Measurements from ENCODE around the gene RAB23.

Gene RAB23

GRCh38 chr6:57177545-57178265 is 44.4 kb downstream of the RAB23 start:
- DNase-seq: no peak

GRCh38 chr6:57174511-57174907 is 47.6 kb downstream of the RAB23 start:
- DNase-seq: no peak

GRCh38 chr6:57173886-57174510 is 48.1 kb downstream of the RAB23 start:
- no peak for DNase-seq

GRCh38 chr6:57173056-57173885 is 48.8 kb downstream of the RAB23 start:
- DNase-seq: peak; percentile 34 to 47

- DNase-seq: peak; percentile 95 to 96
Observed at GRCh38 chr6:57172136-57173055, 49.7 kb downstream of the RAB23 start, which contains the start of gene BAG2. BAG2 (plus strand) TSS chr6:57172326; CDS start chr6:57172698, 372 bp downstream.

- DNase-seq: no peak
Observed at GRCh38 chr6:57165080-57165479, 57.0 kb downstream of the RAB23 start.

GRCh38 chr6:57163956-57164355 is 58.2 kb downstream of the RAB23 start:
- DNase-seq: no peak

GRCh38 chr6:57162516-57162915 is 59.6 kb downstream of the RAB23 start:
- DNase-seq: no peak

- DNase-seq: no peak
Observed at GRCh38 chr6:57162028-57162427, 60.1 kb downstream of the RAB23 start.

- no peak for DNase-seq
Observed at GRCh38 chr6:57159127-57159526, 63.0 kb downstream of the RAB23 start.

GRCh38 chr6:57158658-57159057 is 63.4 kb downstream of the RAB23 start:
- no peak for DNase-seq

GRCh38 chr6:57147955-57148858 is 73.9 kb downstream of the RAB23 start:
- DNase-seq: peak in 1 of 2 experiments; percentile 25

- no peak for DNase-seq
Observed at GRCh38 chr6:57147401-57147800, 74.7 kb downstream of the RAB23 start.

- no peak for DNase-seq
Observed at GRCh38 chr6:57143690-57144089, 78.4 kb downstream of the RAB23 start.

- DNase-seq: no peak
Observed at GRCh38 chr6:57142178-57142525, 80.0 kb downstream of the RAB23 start.

GRCh38 chr6:57141451-57142177 is 80.5 kb downstream of the RAB23 start:
- no peak for DNase-seq

- DNase-seq: no peak
Observed at GRCh38 chr6:57138026-57138425, 84.1 kb downstream of the RAB23 start.

- DNase-seq: no peak
Observed at GRCh38 chr6:57137350-57137749, 84.8 kb downstream of the RAB23 start.

All from activated T-cell treated with anti-CD3 and anti-CD28 coated beads, Interleukin-2, amount 50 U/mL, for 48 hours (primary cell).